DOHH2 (cell line): Measurements from ENCODE around the gene MEGF11.

Source experiments
- EZH2phosphoT487 ChIP-seq: fragments of 200-600 bp; sonication (generic); IDR thresholded peaks from 2 replicates; pipeline ENCODE4 v1.6.1; 2017; ENCODE audit warnings: borderline replicate concordance, mild to moderate bottlenecking, antibody characterized with exemption, low read length, moderate library complexity, mixed read lengths
- TF ChIP-seq, protein P1 (sequence below): fragments of 200-600 bp; sonication (generic); IDR thresholded peaks from one replicate; pipeline ENCODE4 v1.5.1; 2014; ENCODE audit warnings: antibody characterized with exemption, mild to moderate bottlenecking, low read depth, low read length; ENCODE audit not compliant: poor library complexity, severe bottlenecking

DNA sequence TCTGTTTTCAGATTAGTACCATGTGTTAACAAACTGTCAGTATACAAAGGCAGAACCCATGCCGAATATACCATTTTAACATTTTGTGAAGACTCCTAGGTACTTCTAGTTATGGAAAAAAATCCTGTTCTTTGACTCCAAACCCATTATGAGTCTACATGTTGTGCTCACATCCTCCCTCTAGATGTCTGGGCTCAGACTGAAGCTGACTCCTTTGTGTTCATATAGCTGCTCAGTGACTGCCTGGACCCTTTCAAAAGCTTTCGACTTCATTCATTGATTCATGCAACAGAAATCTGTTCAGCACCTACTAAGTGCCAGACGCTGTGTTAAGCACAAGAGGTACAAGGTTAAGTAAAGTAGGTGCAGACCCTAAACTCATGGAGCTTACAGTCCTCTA lies 60.5 kb downstream of the MEGF11 start:
- TF ChIP-seq, protein P1, sequence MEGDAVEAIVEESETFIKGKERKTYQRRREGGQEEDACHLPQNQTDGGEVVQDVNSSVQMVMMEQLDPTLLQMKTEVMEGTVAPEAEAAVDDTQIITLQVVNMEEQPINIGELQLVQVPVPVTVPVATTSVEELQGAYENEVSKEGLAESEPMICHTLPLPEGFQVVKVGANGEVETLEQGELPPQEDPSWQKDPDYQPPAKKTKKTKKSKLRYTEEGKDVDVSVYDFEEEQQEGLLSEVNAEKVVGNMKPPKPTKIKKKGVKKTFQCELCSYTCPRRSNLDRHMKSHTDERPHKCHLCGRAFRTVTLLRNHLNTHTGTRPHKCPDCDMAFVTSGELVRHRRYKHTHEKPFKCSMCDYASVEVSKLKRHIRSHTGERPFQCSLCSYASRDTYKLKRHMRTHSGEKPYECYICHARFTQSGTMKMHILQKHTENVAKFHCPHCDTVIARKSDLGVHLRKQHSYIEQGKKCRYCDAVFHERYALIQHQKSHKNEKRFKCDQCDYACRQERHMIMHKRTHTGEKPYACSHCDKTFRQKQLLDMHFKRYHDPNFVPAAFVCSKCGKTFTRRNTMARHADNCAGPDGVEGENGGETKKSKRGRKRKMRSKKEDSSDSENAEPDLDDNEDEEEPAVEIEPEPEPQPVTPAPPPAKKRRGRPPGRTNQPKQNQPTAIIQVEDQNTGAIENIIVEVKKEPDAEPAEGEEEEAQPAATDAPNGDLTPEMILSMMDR: no peak
- TF ChIP-seq EZH2phosphoT487: no peak
